Fibroblast of skin of right quadriceps (primary cell): ENCODE results near the gene NR4A2.
A peak's percentile ranks its signal among the peaks of the same experiment; 100 is the strongest.
"Not testable (repeated sequence)": the region's sequence is repeated elsewhere in the genome, so short reads cannot be mapped to it uniquely, and the experiment has no call there.

Experiments used
- DNase-seq: peaks from one replicate; pipeline ENCODE4 v3.0.0-alpha.2; 2013

Gene NR4A2

DNA sequence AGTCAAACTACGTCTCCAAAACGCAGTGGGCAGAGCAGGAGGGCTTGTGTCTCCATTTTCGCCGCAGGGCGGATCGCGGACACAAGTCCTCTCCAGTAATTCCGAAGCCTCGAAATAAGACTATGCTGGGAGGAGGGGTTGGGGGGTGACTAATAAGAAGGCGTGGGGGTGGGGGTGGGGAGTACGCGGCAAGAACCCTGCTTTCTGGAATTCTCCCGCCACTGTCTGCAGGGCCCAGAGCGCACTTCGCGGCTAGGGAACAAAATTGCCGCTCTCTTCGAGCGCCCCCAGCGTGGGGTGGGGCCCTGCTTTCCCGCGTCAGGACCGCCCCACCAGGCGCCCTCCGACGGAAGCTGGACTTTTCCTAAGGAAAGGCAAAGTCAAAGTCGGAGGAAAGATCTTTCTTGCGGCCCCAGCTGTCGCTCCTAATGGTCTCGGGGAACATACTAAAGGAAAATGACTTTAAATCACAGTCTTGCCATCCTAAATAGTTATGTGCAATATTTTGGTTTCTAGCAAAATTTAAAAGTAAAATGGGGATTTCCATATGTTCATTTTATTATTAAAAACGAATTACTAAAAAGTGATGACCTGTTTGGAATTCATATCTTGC is 11.9 kb downstream of the NR4A2 start:
- peak; percentile 37 for DNase-seq

- no peak for DNase-seq
Measured at GRCh38 chr2:156319811-156320485, 12.6 kb downstream of the NR4A2 start.

DNA sequence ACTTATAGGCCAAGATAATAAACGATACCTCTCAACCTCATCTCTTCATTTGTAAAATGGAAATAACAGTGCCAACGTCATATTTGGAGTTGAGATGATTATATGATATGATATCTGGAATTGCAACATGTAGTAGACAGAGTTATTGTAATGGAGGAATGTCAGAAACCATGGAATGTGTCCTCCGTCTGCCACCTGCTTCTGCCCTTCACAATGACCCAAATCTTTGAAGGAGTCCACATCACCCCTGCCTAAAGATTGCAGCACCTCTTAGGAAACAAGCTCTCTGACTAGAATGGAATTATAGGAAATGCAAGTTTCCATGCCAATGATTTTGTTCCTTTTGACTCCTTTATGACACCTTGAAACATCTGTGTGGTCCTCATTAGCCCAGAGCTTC is 14.9 kb downstream of the NR4A2 start:
- DNase-seq: no peak

GRCh38 chr2:156311976-156312375 is 20.5 kb downstream of the NR4A2 start:
- no peak for DNase-seq

GRCh38 chr2:156310773-156311172 is 21.7 kb downstream of the NR4A2 start:
- DNase-seq: no peak

DNA sequence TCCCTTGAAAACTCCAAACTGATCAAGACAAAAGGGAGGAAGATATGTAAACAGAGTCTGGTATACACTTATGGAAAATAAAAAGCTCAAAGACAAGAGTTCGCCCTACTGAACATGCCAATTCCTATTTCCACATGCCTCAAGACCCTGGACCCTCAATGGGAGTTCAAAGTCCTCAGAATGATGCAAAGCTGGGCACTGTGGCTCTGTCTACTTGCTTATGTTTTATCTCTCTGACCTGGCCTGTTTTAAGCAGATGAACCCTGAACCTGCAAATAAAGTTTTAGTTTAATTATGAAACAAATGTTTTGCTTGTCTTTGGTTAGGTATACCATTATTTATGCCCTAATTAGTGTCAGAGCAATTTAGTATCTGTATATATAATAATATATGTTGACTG is 22.6 kb downstream of the NR4A2 start:
- no peak for DNase-seq

- no peak for DNase-seq
Measured at GRCh38 chr2:156309167-156309566, 23.4 kb downstream of the NR4A2 start.

DNA sequence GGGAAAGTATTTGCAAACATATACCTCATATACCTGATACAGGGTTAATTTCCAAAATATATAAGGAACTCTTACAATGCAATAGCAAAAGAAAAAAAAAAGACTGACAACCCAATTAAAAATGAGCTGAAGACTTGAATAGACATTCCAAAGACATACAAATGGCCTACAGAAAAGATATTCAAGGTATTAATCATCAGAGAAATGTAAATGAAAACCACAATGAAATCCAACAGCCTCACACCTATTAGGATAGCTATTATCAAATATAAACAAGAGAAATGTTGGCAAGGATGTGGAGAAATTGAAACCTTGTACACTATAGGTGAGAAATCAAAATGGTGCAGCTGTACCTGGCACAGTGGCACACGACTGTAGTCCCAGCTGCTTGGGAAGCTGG is 25.7 kb downstream of the NR4A2 start:
- DNase-seq: no peak

- no peak for DNase-seq
Measured at GRCh38 chr2:156305121-156305520, 27.4 kb downstream of the NR4A2 start.

GRCh38 chr2:156300337-156300736 is 32.2 kb downstream of the NR4A2 start:
- no peak for DNase-seq

GRCh38 chr2:156294945-156295580 is 37.5 kb downstream of the NR4A2 start:
- no peak for DNase-seq

DNA sequence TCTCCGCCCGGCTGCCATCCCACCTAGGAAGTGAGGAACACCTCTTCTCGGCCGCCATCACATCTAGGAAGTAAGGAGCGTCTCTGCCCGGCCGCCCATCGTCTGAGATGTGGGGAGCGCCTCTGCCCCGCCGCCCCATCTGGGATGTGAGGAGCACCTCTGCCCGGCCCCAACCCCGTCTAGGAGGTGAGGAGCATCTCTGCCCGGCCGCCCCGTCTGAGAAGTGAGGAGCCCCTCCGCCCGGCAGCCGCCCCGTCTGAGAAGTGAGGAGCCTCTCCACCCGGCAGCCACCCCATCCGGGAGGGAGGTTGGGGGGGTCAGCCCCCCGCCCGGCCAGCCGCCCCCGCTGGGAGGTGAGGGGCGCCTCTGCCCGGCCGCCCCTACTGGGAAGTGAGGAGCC is 39.1 kb downstream of the NR4A2 start:
- DNase-seq: not testable (repeated sequence)

DNA sequence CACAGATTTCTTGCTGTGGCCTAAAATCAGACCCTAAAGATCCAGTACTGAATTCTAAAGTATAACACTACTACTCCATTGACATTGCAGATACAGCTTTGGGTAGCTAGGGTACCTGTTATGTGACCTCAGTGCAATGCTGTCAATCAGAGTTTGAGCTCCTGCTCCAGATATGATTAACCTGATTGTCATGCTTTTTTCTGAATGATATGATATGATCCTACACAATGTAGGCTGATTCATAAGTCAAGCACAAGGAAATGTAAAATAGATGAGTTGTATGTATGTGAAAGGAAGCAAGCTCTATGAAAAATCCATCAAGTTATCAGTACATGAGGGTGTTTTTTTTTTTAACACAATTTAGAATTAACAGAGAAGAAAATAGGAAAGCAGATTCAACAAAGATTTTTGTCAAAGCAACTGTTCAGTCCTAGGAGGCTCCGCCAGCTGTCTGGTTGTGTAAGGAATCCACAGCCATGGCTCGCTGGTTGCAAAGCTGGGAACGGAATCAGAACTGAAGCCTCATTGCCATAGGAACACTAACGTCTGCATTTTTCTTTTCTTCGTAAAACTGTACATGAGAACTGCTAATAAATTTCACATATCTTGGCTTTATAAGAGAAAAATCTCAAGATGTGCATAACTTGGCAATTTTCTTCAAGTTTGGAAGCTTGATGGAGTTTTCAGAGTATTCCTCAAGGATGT is 52.9 kb downstream of the NR4A2 start:
- no peak for DNase-seq
